ENCODE measurements around the gene YPEL2. TPM values are rescaled to one million over a fixed set of nuclear protein-coding genes. Genes with fewer than 3 reads are reported as not detected.
A peak's percentile ranks its signal among the peaks of the same experiment; 100 is the strongest.

The YPEL2 gene
- polyA plus RNA-seq, 1 of the 3 experiments (the other 2 are of a cell fraction): 3.2 TPM

- Histone ChIP-seq H3K9ac (peak overlapping the region; percentile 0; the same call in 1 of the 2 replicates), H3K4me1 (ENCODE audit: control insufficient read depth in 1 of 2, insufficient read depth in 2 of 2, low read depth in 1 of 2, low read length in 1 of 2) (peaks cover 13 to 44% of the 10 kb centered on the region in 2 experiments), H3K79me2 (ENCODE audit: insufficient read depth) (no peaks in the 10 kb centered on the region), H2AFZ (ENCODE audit: low read depth) (peak overlapping the region; percentile 76), H3K36me3 (replicated peaks in 1 of 2; ENCODE audit: control insufficient read depth in 1 of 2, insufficient read depth in 2 of 2, low read length in 1 of 2) (no peaks in the 10 kb centered on the region), H4K20me1 (ENCODE audit: insufficient read depth) (no peaks in the 10 kb centered on the region), H3F3A (replicated peaks; ENCODE audit: insufficient read depth) (peaks cover 16% of the 10 kb centered on the region), H3K4me2 (peak overlapping the region; percentile 27; the same call in 1 of the 2 replicates), H3K27ac (ENCODE audit: low read depth in 2 of 2, low read length in 1 of 2) (peak overlapping the region; percentile 56 to 82; a peak in 3 of 4 replicates), H3K9me3 (no peaks in the 10 kb centered on the region), H3K27me3 (ENCODE audit: insufficient read depth) (no peaks in the 10 kb centered on the region), H3K4me3 (ENCODE audit: low read depth in 2 of 2, low read length in 1 of 2) (no peak overlapping the region), H3K9me2 (no peaks in the 10 kb centered on the region)
- ChIA-PET POLR2A (no interaction called here), CTCF (interaction anchor here (0.9 to 27.0 kb wide), 9 partner anchors 9 to 113 kb away, joined by 3 to 569 read pairs (median 17); partner anchors contain the start of gene YPEL2)
- WGBS (ENCODE audit: low lambda C conversion rate): 86% methylated on average over 9 of the region's 9 CpGs
- no peak for DNase-seq
- no peak for TF ChIP-seq RCOR1 (IDR thresholded peaks at IDR 0.05; ENCODE audit: low read length)
Observed at GRCh38 chr17:59427996-59428395, 96.5 kb downstream of the YPEL2 start.

GRCh38 chr17:59428916-59429485 lies 97.5 kb downstream of the YPEL2 start:
- 95% methylated on average over 6 of the region's 6 CpGs for WGBS (ENCODE audit: low lambda C conversion rate)
- H3K4me2 ChIP-seq: no peak overlapping the region
- no peak for DNase-seq
- H3K4me3 ChIP-seq (ENCODE audit: low read depth in 2 of 2, low read length in 1 of 2): no peak overlapping the region
- CTCF ChIA-PET: interaction anchor here (1.1 to 27.0 kb wide), 5 partner anchors 11 to 114 kb away, joined by 3 to 569 read pairs (median 137); partner anchors contain the start of gene YPEL2
- H3K27me3 ChIP-seq (ENCODE audit: insufficient read depth): no peaks in the 10 kb centered on the region
- H2AFZ ChIP-seq (ENCODE audit: low read depth): no peak overlapping the region
- no peaks in the 10 kb centered on the region for H4K20me1 ChIP-seq (ENCODE audit: insufficient read depth)
- POLR2A ChIA-PET: interaction anchor here (0.6 kb wide), 1 partner anchor 102 kb away, joined by 3 read pairs; no protein-coding TSS in a partner anchor
- H3K79me2 ChIP-seq (ENCODE audit: insufficient read depth): no peaks in the 10 kb centered on the region
- H3K9ac ChIP-seq: no peak overlapping the region
- no peak for TF ChIP-seq SMC3 (IDR thresholded peaks at IDR 0.05; ENCODE audit: low read depth, low read length)
- TF ChIP-seq EP300 (IDR thresholded peaks at IDR 0.05; ENCODE audit: borderline replicate concordance in 1 of 2, low read depth in 1 of 2, low read length in 1 of 2): no peak
- no peak for TF ChIP-seq POLR2AphosphoS5 (IDR thresholded peaks at IDR 0.05; ENCODE audit: low read depth, low read length)
- no peak for TF ChIP-seq FOSL2 (IDR thresholded peaks at IDR 0.05; ENCODE audit: borderline replicate concordance, low read depth)
- TF ChIP-seq JUND (IDR thresholded peaks at IDR 0.05): no peak
- no peak for TF ChIP-seq USF1 (IDR thresholded peaks at IDR 0.05; ENCODE audit: borderline replicate concordance, low read depth)
- no peak for TF ChIP-seq REST (IDR thresholded peaks at IDR 0.05; ENCODE audit: low read depth, low read length)
- TF ChIP-seq RXRA (IDR thresholded peaks at IDR 0.05; ENCODE audit: borderline replicate concordance, low read depth): no peak
- H3K36me3 ChIP-seq (replicated peaks in 1 of 2; ENCODE audit: control insufficient read depth in 1 of 2, insufficient read depth in 2 of 2, low read length in 1 of 2): no peaks in the 10 kb centered on the region
- H3K4me1 ChIP-seq (ENCODE audit: control insufficient read depth in 1 of 2, insufficient read depth in 2 of 2, low read depth in 1 of 2, low read length in 1 of 2): peaks cover 13 to 34% of the 10 kb centered on the region in 2 experiments
- no peaks in the 10 kb centered on the region for H3K9me3 ChIP-seq
- H3F3A ChIP-seq (replicated peaks; ENCODE audit: insufficient read depth): peaks cover 10% of the 10 kb centered on the region
- H3K27ac ChIP-seq (ENCODE audit: low read depth in 2 of 2, low read length in 1 of 2): no peak overlapping the region
- no peaks in the 10 kb centered on the region for H3K9me2 ChIP-seq

Data from SK-N-SH (cell line).